GOT3 (cell line): ENCODE measurements around the gene DHX16.
"Not testable (repeated sequence)": the region's sequence is repeated elsewhere in the genome, so short reads cannot be mapped to it uniquely, and the experiment has no call there.

Source experiments
- DNase-seq: peaks from one replicate; lab custom pipeline; 2025; ENCODE audit warnings: mixed read lengths; lab: John Stamatoyannopoulos, UW

Gene DHX16

DNA sequence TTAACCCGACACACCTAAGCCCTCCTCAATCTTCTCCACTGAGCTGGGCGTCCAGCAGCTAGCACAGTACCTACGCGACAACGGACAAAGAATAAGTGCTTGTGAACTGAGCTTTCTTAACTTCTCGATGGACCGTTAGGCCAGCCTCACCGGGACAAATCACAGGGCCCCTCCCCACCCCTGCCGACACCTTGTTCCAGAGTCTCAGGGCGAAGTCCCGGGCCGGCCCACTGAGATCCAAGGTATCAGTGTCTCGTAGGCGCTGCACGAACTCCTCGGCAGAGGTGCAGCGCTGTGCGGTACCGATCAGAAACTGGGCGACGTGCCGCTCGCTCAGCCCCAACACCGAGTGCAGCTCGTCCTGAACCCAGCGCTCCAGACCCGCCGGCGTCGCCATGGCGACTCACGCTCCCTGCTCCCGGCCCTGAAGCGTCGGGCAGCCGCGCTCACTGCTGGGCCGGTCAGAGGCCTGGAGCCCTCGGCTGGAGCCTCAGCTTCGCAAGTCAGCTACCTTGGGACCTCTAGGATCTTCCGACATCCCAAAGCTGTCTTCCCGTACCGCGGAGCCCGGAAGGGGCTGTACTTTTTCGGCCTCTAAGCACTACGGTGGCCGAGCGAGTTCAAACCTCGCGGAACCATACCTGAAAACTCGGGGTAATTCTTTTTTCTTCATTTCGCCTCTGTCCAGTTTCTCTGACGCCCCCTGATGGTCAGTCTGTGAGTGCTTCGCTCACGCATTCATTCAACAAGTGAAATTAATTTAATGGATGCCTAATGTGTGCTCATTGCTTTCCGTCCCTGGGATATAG lies at the start of gene DHX16:
DHX16 (minus strand) TSS at position 562 of the 809 bp plus-strand sequence; CDS start at position 397, 165 bp downstream.
- DNase-seq, result peak; percentile 71

- DNase-seq, result not testable (repeated sequence)
Measured at GRCh38 chr6:30722025-30722279, 49.1 kb upstream of the DHX16 start.

DNA sequence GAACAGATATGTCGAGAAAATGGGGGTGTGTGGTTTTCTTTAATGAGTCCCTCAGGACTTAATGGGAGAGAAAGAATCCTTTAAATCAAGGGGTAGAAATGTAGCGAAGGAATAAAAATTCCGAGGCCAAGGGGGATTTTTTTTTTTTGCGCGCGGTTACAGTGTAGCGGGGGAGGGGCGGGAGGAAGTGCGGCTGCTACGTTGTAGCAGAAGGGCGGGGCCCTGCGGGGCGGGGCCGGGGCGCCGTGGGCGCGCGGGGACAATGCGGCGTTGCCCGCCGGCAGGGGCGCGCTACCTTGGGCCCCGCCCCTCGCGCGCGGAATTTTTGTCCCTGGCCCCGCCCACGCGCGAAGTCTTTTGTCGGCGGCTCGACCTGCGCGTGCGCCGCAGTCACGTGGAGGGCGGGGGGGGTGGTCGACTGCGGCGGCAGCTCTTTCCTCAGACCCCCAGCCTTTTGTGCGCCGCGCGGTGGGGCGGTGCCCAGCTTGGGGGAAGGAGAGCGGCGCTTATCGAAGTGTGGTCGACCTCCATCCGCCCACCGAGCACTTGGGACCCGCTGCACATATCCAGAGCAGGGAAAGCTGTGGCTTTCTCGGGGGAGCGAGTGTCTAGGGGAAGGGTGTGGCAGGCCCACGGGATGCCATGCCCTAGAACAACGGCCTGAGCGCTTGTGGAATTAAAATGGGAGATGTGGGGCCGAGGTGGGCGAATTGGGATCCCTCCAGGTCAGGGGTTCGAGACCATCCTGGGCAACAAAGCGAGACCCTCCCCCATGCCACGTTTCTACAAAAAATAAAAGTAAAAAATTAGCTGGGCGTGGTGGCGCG lies 48.6 kb upstream of the DHX16 start:
- peak; percentile 78 for DNase-seq

DNA sequence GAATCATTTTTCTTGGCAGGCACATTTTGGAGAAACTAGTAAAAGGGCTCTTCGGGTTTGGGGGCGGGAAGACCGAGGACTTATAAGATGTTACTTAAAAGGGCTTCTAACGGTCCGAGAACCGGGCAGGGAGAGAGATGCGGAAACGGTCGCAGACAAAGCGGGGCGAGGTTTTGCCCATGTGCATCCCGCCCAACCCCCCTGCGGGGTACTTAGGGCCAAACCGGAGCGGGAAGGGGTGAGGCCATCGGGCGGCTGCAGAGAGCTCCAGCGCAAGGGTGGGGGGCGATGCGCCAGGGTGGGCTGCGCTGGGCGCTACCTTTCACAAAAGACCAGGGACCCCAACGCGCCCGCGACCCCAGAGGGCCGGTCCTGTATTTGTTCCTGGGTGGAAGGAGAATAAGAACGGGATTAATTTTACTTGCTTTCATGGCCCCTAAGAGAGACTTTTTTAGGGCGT lies 48.0 kb upstream of the DHX16 start:
- DNase-seq, result no peak

GRCh38 chr6:30719791-30720737 lies 47.3 kb upstream of the DHX16 start, which contains the start of gene TUBB:
TUBB (plus strand) TSS chr6:30720352; CDS start chr6:30720507, 155 bp downstream.
- DNase-seq, result peak; percentile 86

GRCh38 chr6:30719356-30719755 lies 46.5 kb upstream of the DHX16 start:
- DNase-seq, result no peak

GRCh38 chr6:30717845-30718720 lies 45.3 kb upstream of the DHX16 start:
- DNase-seq, result not testable (repeated sequence)

- DNase-seq, result peak; percentile 98
Measured at GRCh38 chr6:30717129-30717844, 44.5 kb upstream of the DHX16 start, which contains the start of gene MDC1. MDC1 (minus strand) TSS chr6:30717281; CDS start chr6:30715175, 2,106 bp downstream.

DNA sequence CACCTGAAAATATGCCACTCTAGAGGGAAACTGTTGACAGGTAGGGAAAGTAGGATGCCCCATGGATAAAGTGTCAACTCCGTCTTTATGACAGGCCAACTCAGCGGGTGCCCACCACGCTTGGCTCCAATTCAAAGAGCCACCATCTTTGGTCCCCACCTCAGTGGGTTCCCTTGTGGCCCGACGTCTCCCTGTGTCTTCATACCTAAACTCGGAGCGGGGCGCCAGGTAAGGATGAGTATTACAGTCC lies 44.0 kb upstream of the DHX16 start:
- no peak for DNase-seq

- DNase-seq, result no peak
Measured at GRCh38 chr6:30714263-30714662, 41.5 kb upstream of the DHX16 start.

DNA sequence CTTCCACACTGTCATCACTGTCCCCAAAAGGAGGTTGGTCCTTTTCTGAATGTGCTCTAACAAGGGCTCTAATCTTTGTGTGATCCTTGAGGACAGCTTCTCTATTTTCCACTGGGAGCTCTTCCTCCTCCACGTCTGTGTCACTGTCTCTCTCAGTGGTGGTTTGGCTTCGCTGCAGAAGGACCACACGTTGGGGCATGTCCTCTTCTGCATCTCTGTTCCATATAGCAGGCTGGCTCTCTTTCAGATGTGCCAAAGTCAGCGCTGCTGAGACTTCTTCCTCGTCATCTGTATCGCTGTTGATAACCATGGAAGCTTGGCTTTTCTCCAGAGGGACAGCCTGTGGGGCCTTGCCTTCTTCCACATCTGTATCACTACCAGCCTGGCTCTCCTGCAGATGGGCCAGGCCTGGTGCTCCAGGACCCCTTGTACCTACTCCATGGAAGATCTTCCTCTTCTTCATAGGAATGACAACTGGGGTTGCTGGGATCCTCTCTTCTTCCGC lies 39.7 kb upstream of the DHX16 start:
- no peak for DNase-seq

DNA sequence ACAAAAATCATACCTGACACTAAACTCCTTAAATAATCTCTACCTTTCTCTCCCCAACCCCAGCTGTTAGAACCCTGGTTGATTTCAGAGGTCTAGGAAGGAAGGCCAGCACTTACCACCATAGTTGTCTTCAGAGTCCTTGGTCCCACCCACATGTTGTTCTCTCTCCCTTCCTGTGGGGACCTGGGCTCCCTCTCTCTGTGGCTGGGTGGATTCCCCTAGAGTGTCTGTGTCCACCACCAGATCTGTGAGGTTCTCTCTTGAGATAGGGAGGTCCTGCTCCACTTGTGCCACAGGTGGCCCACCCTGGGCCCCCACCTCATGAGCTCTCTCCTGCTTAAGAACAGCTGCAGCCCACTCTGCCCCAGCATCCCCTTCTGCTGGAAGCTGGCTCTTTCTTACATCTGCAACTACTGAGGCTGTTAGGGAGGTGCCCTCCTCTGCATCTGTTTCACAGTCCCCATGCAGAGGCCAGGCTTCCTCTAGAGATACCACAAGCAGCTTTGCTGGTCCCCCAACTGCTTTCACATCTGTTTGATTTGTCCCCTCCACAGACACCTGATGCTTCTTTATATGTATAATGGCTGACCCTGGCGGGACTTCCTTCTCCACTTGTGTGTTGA lies 39.1 kb upstream of the DHX16 start:
- no peak for DNase-seq

- no peak for DNase-seq
Measured at GRCh38 chr6:30709101-30709868, 36.5 kb upstream of the DHX16 start.

GRCh38 chr6:30707281-30707850 lies 34.6 kb upstream of the DHX16 start:
- no peak for DNase-seq

DNA sequence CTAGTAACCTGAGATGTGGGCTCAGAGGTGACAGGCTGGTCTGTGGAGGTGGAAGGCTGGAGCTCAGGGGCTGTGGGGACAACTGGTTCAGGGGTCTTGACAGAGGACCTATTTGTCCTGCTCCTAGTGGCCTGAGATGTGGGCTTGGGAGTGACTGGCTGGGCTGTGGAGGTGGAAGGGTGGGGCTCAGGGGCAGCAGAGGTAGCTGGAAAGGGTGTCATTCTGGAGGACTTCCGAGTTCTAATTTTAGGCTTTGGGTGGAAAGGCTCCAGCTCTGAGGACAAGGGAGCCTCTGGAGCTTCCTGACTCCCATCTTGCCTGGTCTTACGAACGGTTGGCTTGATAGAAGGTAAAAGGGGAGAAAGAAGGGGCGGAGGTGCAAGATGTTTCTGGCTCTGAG lies 32.8 kb upstream of the DHX16 start:
- DNase-seq, result no peak

- DNase-seq, result no peak
Measured at GRCh38 chr6:30703821-30704220, 31.0 kb upstream of the DHX16 start.

DNA sequence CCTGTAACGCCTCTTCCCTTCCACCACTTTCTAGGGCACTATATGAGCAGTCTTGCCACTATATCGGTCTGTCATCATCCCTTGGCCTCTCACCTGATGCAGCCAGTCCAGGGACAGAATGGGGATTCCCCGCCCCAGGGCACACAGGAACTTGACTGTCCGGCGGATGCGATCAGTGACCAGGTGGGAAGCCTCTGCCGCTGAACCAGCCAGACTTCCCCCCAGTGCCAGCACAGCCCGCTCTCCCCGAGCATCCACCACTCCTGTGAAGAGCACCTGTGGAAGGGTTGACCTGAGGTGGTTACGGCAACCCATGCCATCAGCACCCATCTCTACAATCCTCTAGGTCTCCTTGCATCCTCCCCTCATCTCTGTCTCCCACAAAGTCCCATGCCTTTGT lies 30.2 kb upstream of the DHX16 start:
- DNase-seq, result no peak

- no peak for DNase-seq
Measured at GRCh38 chr6:30700340-30700739, 27.5 kb upstream of the DHX16 start.

- no peak for DNase-seq
Measured at GRCh38 chr6:30696432-30696831, 23.6 kb upstream of the DHX16 start.
